Prostate gland (tissue), 2 donors: ENCODE data around the gene DKK3. TPM values are rescaled to one million over a fixed set of nuclear protein-coding genes. Genes with fewer than 3 reads are reported as not detected.

Source experiments
- DNase-seq: peaks from one replicate; pipeline ENCODE4 v3.0.0-alpha.2; 2019; ENCODE audit warnings: low spot score
- H3K27ac ChIP-seq, 2 donors: fragments of 200-600 bp; sonication (generic); 2 replicates each; pipeline ENCODE4 v1.5.1; 2017 to 2019
- H3K27me3 ChIP-seq: fragments of 200-600 bp; sonication (generic); replicated peaks from 2 replicates; pipeline ENCODE4 v1.5.1; 2019; ENCODE audit not compliant: insufficient read depth
- H3K36me3 ChIP-seq, 2 donors: fragments of 200-600 bp; sonication (generic); 1 replicate in 1 of 2; 2 replicates in 1 of 2; pipeline versions ENCODE4 v1.5.1 to v1.8.1; 2017 to 2019
- H3K4me1 ChIP-seq: fragments of 200-600 bp; sonication (generic); replicated peaks from 2 replicates; pipeline ENCODE4 v1.5.1; 2019
- H3K4me3 ChIP-seq, 2 donors: fragments of 200-600 bp; sonication (generic); 2 replicates each; pipeline ENCODE4 v1.5.1; 2017 to 2019
- H3K9me3 ChIP-seq: fragments of 200-600 bp; sonication (generic); 2 replicates; pipeline ENCODE4 v1.5.1; 2017
- POLR2A ChIP-seq: fragments of 450-650 bp; IDR thresholded peaks from one replicate; pipeline ENCODE4 v1.6.1; 2016; ENCODE audit warnings: antibody characterized with exemption, mild to moderate bottlenecking
- POLR2AphosphoS5 ChIP-seq: sonication (generic); formaldehyde crosslinking; IDR thresholded peaks from one replicate; pipeline ENCODE4 v1.6.1; 2017; ENCODE audit warnings: antibody characterized with exemption
- WGBS: methylation state at CpG from one replicate; pipeline ENCODE4 v1.1.5; 2018; 5-methylcytosine and 5-hydroxymethylcytosine counted together
- intact Hi-C: fragments of 100-400 bp; cut with DNase I; formaldehyde crosslinking; loops from one replicate; pipeline ENCODE4 v1.14.2; 2022
- total RNA-seq, 2 donors: library from RNA; depleted of rRNA; stranded (reverse); fragments of >200 nt; gene quantifications; one replicate each; pipeline ENCODE4 v1.1.0, GENCODE V29; 2016
- TF ChIP-seq, protein P1 (sequence below), 4 experiments: fragments of 200-600 bp in 2 of 4; fragments of 450-650 bp in 2 of 4; sonication (generic) in 2 of 4; IDR thresholded peaks; 1 replicate in 3 of 4; 2 replicates in 1 of 4; pipeline ENCODE4 v1.5.1; 2016 to 2019; ENCODE audit warnings: antibody characterized with exemption in 4 of 4, mild to moderate bottlenecking in 2 of 4, moderate library complexity in 2 of 4

The DKK3 gene
- total RNA-seq, 2 donors from 2014 or later = 160 to 273 TPM

DNA sequence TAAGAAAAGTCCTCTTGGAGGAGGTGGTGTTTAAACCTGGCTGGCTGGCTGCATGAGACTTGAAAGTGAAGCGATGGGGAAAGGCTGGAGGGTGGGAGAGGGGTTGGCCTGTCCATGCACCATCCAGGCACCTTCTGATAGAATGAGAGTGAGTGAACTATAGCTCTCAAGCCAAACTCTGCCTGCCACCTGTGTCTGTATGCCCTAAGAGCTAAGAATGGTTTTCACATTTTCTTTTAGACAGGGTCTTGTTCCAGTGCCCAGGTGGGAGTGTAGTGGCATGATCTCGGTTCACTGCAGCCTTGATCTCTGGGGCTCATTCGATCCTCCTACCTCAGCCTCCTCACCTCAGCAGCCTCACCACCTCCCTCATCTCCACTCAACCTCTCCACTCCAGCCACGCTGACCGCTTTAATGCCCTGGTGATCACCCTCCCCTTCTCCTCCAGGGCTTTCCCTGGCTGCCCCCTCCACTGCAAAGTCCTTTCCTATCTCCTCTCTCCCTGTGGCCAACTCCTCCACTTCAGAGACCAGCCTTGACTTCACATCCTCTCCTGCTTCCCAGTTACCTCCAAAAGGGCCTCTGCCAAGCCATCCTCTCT, 38.3 kb upstream of the DKK3 start:
- Histone ChIP-seq H3K36me3 (no peaks in the 10 kb centered on the region), H3K4me3 (no peak overlapping the region), H3K9me3 (no peaks in the 10 kb centered on the region), H3K27ac (no peak overlapping the region), H3K4me1 (peaks cover 13% of the 10 kb centered on the region), H3K27me3 (no peaks in the 10 kb centered on the region)
- TF ChIP-seq, protein P1, sequence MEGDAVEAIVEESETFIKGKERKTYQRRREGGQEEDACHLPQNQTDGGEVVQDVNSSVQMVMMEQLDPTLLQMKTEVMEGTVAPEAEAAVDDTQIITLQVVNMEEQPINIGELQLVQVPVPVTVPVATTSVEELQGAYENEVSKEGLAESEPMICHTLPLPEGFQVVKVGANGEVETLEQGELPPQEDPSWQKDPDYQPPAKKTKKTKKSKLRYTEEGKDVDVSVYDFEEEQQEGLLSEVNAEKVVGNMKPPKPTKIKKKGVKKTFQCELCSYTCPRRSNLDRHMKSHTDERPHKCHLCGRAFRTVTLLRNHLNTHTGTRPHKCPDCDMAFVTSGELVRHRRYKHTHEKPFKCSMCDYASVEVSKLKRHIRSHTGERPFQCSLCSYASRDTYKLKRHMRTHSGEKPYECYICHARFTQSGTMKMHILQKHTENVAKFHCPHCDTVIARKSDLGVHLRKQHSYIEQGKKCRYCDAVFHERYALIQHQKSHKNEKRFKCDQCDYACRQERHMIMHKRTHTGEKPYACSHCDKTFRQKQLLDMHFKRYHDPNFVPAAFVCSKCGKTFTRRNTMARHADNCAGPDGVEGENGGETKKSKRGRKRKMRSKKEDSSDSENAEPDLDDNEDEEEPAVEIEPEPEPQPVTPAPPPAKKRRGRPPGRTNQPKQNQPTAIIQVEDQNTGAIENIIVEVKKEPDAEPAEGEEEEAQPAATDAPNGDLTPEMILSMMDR (IDR thresholded peaks at IDR 0.05) = no peak
- TF ChIP-seq POLR2AphosphoS5 = no peak
- TF ChIP-seq POLR2A = no peak
- 78% methylated on average over 5 of the region's 5 CpGs for WGBS
- intact Hi-C loops = loop anchor here (1.0 to 2.0 kb wide), 2 partner anchors 190 to 235 kb away; no protein-coding TSS in a partner anchor
- DNase-seq = no peak

DNA sequence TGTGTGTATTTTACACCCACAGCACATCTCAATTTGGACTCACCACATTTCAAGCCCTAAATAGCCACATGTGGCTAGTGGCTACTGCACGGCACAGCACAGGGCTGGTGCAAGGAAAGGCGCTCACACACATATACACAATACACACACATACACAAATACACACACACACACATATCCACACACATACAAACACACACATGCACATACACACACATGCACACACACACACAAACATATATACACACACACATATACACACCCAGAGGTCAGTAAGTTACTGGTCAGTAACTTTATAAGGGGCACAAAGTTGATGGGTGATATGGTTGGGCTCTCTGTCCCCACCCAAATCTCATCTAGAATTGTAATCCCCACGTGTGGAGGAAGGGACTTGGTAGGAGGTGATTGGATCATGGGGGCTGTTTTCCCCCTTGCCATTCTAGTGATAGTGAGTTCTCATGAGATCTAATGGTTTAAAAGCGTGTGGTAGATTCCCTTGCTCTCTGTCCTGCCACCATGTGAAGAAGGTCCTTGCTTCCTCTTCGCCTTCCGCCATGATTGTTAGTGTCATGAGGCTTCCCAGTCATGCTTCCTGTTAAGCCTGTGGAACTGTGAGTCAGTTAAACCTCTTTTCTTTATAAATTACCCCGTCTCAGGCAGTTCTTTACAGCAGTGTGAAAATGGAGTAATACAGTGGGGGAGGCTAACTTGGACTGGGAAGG, 37.6 kb upstream of the DKK3 start:
- 90% methylated on average over 7 of the region's 7 CpGs for WGBS
- H3K4me1 ChIP-seq = peaks cover 8% of the 10 kb centered on the region
- no peaks in the 10 kb centered on the region for H3K27me3 ChIP-seq
- H3K9me3 ChIP-seq = no peaks in the 10 kb centered on the region
- no peak overlapping the region for H3K27ac ChIP-seq
- H3K36me3 ChIP-seq = no peaks in the 10 kb centered on the region
- intact Hi-C loops = loop anchor here (2.0 kb wide), 3 partner anchors 115 to 247 kb away; no protein-coding TSS in a partner anchor
- no peak for TF ChIP-seq POLR2AphosphoS5
- TF ChIP-seq, protein P1 (IDR thresholded peaks at IDR 0.05) = no peak
- no peak overlapping the region for H3K4me3 ChIP-seq
- DNase-seq = no peak

DNA sequence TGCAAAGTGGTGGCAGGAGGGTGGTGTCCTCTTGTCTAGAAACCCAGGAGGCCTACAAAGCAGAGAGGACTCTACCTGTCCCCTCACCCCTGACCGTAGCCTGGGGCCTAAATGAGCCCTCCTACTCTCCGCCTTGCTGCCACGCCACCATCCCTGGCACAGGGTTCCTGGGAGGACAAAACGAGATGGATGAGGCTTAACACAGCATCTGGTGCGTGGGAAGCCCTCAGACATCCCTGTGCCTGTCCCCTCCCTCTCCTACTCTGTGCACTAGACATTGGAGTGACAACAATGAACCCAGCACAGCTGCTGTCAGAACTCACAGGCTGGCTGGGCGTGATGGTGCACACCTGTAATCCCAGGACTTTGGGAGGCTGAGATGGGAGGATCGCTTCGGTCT, 36.4 kb upstream of the DKK3 start:
- H3K4me1 ChIP-seq = no peaks in the 10 kb centered on the region
- intact Hi-C loops = loop anchor here (2.0 kb wide), 2 partner anchors 114 to 246 kb away; no protein-coding TSS in a partner anchor
- no peaks in the 10 kb centered on the region for H3K27me3 ChIP-seq
- no peak for DNase-seq
- WGBS = 81% methylated on average over 8 of the region's 8 CpGs
- no peaks in the 10 kb centered on the region for H3K9me3 ChIP-seq
- TF ChIP-seq POLR2AphosphoS5 (no peak), POLR2A (no peak)
- TF ChIP-seq, protein P1 (IDR thresholded peaks at IDR 0.05) = no peak
- peak overlapping the region; percentile 67 to 71 for H3K27ac ChIP-seq
- H3K4me3 ChIP-seq = no peak overlapping the region
- H3K36me3 ChIP-seq = no peaks in the 10 kb centered on the region

DNA sequence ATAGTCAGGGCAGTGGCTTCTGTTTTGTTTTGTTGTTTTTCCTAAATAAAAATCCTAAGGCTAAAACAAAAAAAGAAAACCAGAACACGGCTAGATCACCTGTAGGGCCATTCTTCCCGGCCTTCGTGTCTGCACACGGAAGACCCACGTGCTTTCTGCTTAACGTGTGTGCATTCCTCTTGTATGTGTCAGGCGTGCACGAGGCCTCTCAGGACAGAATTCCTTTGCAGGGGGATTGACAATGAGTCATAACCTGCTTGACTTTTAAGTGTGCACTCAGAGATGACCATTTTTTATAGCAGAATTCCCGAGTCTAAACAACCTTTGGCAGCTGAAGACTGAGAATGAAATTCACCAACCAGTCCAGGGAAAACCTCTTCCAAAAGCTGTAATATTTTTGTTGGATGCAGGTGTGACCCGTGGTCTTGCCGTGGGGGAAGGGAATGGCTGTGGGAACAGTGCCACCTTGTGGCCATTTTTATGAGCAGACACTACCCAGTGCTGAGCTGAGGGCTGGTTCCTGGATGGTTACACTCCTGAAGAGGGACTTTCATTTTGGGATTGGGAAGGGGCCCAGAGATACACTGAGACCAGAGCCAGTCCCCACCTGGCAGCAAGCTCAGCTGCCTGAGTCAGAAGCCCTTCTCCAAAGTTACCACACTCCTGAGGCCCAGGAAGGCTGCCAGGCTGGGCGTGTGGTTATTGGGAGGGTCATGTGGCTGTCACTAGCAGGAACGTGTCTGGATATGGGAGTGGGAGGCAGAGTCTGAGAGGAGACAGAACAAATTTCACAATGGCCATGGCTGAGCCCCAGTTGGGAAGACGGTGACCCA, 35.7 kb upstream of the DKK3 start:
- Histone ChIP-seq H3K4me1 (no peaks in the 10 kb centered on the region), H3K27ac (peak overlapping the region; percentile 67 to 71), H3K4me3 (no peak overlapping the region), H3K9me3 (no peaks in the 10 kb centered on the region), H3K36me3 (no peaks in the 10 kb centered on the region), H3K27me3 (no peaks in the 10 kb centered on the region)
- intact Hi-C loops = loop anchor here (2.0 kb wide), 2 partner anchors 113 to 245 kb away; no protein-coding TSS in a partner anchor
- peak; percentile 84 for TF ChIP-seq POLR2AphosphoS5
- TF ChIP-seq, protein P1 (IDR thresholded peaks at IDR 0.05) = peak; percentile 95 to 98 (median 96)
- TF ChIP-seq POLR2A = no peak
- DNase-seq = peak; percentile 84
- WGBS = 7% methylated on average over 14 of the region's 14 CpGs
